ENCODE results near the gene TMTC1.
"Not testable (repeated sequence)": the region's sequence is repeated elsewhere in the genome, so short reads cannot be mapped to it uniquely, and the experiment has no call there.

Gene TMTC1

GRCh38 chr12:29638528-29638927 lies 145.2 kb downstream of the TMTC1 start:
- FAIRE-seq: no peak
- no peak for DNase-seq (ENCODE audit: extremely low spot score, insufficient read length, low read depth)

GRCh38 chr12:29634057-29634456 lies 149.7 kb downstream of the TMTC1 start:
- no peak for FAIRE-seq

GRCh38 chr12:29630164-29630563 lies 153.6 kb downstream of the TMTC1 start:
- not testable (repeated sequence) for FAIRE-seq; DNase-seq (ENCODE audit: extremely low spot score, insufficient read length, low read depth)

More at GRCh38 chr12:29634057-29634456, 149.7 kb downstream of the TMTC1 start:
- no peak for DNase-seq (ENCODE audit: extremely low spot score, insufficient read length, low read depth)

- DNase-seq (ENCODE audit: extremely low spot score, insufficient read length, low read depth) (no peak), FAIRE-seq (no peak)
Measured at GRCh38 chr12:29627221-29627620, 156.5 kb downstream of the TMTC1 start.

GRCh38 chr12:29625359-29625953 lies 158.3 kb downstream of the TMTC1 start:
- DNase-seq (ENCODE audit: extremely low spot score, insufficient read length, low read depth): no peak
- FAIRE-seq: no peak

- DNase-seq (ENCODE audit: extremely low spot score, insufficient read length, low read depth): no peak
- FAIRE-seq: no peak
Measured at GRCh38 chr12:29622251-29622650, 161.5 kb downstream of the TMTC1 start.

- FAIRE-seq (no peak), DNase-seq (ENCODE audit: extremely low spot score, insufficient read length, low read depth) (no peak)
Measured at GRCh38 chr12:29620030-29620429, 163.7 kb downstream of the TMTC1 start.

GRCh38 chr12:29617407-29617803 lies 166.3 kb downstream of the TMTC1 start:
- DNase-seq (ENCODE audit: extremely low spot score, insufficient read length, low read depth): no peak

GRCh38 chr12:29616664-29617406 lies 166.9 kb downstream of the TMTC1 start:
- FAIRE-seq: no peak
- no peak for DNase-seq (ENCODE audit: extremely low spot score, insufficient read length, low read depth)

More at GRCh38 chr12:29617407-29617803, 166.3 kb downstream of the TMTC1 start:
- no peak for FAIRE-seq

GRCh38 chr12:29614694-29615325 lies 168.9 kb downstream of the TMTC1 start:
- FAIRE-seq (no peak), DNase-seq (ENCODE audit: extremely low spot score, insufficient read length, low read depth) (no peak)

- no peak for DNase-seq (ENCODE audit: extremely low spot score, insufficient read length, low read depth)
- no peak for FAIRE-seq
Measured at GRCh38 chr12:29612912-29613311, 170.8 kb downstream of the TMTC1 start.

- DNase-seq (ENCODE audit: extremely low spot score, insufficient read length, low read depth): no peak
- no peak for FAIRE-seq
Measured at GRCh38 chr12:29611906-29612305, 171.8 kb downstream of the TMTC1 start.

GRCh38 chr12:29610473-29611170 lies 173.1 kb downstream of the TMTC1 start:
- FAIRE-seq: no peak
- no peak for DNase-seq (ENCODE audit: extremely low spot score, insufficient read length, low read depth)

GRCh38 chr12:29609431-29610215 lies 174.1 kb downstream of the TMTC1 start:
- FAIRE-seq: no peak
- DNase-seq (ENCODE audit: extremely low spot score, insufficient read length, low read depth): no peak

- FAIRE-seq: no peak
- DNase-seq (ENCODE audit: extremely low spot score, insufficient read length, low read depth): no peak
Measured at GRCh38 chr12:29608581-29608980, 175.2 kb downstream of the TMTC1 start.

GRCh38 chr12:29599381-29599780 lies 184.4 kb downstream of the TMTC1 start:
- DNase-seq (ENCODE audit: extremely low spot score, insufficient read length, low read depth) (no peak), FAIRE-seq (no peak)

GRCh38 chr12:29595071-29595755 lies 188.5 kb downstream of the TMTC1 start:
- DNase-seq (ENCODE audit: extremely low spot score, insufficient read length, low read depth) (no peak), FAIRE-seq (no peak)

GRCh38 chr12:29593001-29593400 lies 190.7 kb downstream of the TMTC1 start:
- FAIRE-seq (no peak), DNase-seq (ENCODE audit: extremely low spot score, insufficient read length, low read depth) (no peak)

Data from GM18507 (cell line).